HG02938 (cell line): ENCODE results near the gene TBXA2R.

Source experiments
- ATAC-seq: cut with Tn5 transposase; IDR thresholded peaks from one replicate; pipeline ENCODE4 v1.9.1; 2021; ENCODE audit warnings: mild to moderate bottlenecking, moderate library complexity; ENCODE audit not compliant: unreplicated experiment

Gene TBXA2R

DNA sequence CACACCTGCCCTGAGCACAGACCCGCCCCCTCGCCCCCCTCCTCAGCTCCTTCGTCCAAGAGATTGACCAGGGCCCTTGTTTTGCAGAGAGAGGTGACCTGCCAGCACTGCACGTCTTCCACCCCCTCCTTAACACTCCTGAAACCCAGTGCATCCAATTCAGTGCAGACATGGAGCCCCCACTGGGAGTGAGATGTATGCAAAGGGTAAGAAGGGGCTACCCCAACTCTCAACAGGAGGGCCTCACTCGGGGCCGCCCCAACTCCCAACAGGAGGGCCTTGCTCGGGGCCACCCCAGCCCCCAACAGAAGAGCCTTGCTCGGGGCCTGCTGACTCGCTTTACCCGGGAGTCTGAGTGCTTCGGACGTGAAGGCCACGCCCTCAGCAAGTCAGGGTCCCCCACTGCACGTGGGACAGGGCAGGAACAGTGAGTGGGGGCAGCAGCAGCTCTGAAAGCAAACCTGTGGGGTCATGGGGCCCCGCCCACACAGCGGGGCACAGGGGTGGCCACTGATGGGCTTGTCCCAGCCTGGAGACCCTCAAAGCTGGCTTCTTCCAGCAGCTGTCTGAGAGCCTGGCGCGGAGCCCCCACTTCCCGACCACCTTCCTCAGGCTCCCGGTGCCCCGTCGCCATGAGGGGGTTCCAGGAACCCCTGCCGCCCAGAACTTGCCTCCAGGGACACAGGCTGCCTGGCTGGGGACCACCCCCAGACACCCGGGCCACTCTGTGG, 14.3 kb upstream of the TBXA2R start:
- no peak for ATAC-seq

DNA sequence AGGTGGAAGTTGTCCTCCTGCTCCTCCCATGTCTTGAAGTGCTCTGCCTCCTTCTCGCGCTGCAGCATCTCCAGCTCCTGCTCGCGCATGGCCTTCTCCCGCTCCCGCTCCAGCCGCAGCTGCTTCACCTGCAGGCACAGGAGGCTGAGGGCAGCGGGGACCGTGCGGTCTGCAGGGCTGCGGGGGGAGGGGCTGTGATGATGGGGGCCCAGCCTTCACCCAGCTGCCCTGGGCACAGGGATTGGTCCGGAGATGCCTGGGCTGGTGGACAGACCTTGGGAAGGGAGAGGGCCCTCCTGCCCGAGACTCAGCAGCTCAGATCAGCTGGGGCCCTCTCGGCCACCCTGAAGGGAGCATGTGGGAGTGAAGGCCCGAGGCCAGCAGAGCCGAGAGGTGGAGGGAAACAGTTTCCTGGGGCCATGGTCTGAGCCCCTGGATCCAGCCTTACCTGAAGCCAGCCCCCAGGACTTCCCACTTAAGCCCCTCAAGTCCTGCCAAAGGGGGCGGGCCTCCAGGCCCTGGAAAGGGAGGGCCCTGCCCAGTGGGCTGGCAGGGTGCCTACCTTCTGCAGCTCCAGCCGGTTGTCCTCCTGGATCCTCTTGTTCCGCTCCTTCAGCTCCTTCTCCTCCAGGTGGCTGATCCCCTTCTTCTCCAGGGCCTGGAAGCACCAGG, 13.6 kb upstream of the TBXA2R start:
- no peak for ATAC-seq

DNA sequence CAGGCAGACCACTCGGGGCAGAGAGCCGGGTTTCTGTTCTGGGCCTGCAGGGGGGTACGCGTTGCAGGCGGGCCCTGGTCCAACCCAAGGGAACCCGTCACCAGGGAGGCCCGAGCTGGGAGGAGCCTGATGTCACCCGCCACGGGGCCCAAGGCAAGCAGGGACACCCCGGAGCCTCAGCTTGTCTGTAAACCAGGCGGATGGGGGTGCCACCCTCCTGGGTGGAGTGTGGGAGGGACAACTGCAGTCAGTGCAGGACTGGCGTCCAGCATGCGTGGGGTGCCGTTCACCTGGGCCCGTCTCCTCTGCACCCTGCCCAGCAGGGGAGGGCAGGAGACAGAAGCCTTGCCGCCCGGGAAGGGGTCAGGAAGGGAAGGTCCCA, 12.9 kb upstream of the TBXA2R start:
- no peak for ATAC-seq

DNA sequence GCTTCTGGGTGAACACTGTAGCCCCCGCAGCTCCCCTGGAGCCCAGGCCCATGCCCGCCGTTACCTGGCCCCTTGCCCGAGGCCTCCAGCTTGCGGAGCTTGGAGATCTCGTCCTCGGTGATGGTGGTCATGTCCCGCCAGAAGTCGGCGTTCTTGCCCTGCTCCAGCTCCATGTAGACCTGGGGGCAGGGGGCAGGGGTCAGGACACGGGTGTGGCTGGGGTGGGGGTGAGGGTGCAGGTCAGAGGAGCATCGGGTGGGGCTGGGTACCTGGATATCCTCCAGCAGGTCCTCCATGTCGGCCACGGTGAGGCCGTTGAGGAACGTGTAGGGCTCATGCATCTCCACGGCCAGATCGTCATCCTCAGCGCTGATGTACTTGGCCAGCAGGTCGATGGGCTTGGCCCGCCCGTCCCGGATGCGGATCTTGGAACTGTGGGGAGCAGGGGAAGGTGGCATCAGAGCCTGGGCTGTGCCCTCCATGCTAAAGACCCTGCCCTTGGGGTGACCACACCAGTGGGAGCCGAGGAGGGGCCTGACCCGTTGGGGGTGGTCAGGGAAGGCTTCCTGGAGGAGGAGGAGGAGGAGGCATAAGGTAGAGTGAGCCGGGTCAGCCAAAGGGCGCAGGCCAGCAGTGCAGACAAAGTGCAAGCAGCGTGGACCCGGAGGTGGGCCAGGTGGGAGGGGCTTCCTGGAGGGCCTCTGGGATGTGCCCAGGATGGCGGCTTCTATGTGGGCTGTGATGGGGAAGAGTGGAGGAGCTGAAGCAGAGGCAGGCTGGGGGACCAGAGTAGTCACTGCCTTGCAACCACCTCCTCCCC, 12.3 kb upstream of the TBXA2R start:
- ATAC-seq = no peak

DNA sequence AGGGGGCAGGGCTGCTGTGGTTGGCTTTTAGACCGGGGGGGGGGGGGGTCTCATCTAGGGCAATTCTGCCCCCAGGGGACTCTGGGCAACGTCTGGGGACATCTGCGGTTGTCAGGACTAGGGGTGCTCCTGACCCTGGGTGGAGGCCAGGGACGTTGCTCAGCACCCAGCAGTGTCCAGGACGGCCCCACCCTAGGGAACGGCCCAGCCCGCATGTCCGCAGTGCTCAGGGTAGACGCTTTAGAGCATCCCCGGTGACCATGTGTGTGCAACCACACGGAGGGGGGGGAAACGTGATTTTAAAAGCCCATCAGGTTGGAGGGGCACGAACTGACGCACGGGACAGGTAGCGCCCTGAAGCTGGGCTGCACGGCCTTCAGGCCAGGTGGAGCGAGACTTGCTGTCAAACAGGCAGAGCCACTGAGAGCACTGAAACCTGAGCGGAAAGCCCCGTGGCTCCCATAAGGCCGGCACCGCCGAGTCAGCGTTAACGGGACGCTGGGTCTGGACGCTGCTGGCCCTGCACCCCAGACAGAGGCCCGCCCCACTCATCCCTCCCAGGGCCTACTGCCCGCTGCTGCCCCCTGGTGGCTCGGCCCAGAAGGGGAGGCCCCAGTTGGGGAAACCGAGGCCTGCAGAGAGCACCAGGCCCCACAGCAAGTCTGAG, 11.6 kb upstream of the TBXA2R start:
- no peak for ATAC-seq

DNA sequence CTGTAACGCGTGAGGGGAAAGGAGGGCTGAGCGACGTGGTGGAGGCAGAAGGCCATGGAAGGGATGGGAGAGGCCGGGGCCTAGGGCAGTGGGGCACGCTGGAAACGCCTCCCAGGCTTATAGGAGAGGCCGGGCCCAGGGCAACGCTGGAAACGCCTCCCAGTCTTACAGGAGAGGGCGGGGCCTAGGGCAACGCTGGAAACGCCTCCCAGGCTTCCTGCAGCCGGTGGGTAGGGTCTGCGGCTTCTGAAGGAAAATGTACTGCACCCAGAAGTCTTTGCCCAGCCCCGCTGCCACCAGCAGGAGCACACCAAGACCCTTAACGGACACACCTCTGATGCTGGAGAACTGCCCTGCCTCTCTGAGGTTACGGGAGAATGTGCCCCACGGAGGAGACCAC, 10.8 kb upstream of the TBXA2R start:
- no peak for ATAC-seq

DNA sequence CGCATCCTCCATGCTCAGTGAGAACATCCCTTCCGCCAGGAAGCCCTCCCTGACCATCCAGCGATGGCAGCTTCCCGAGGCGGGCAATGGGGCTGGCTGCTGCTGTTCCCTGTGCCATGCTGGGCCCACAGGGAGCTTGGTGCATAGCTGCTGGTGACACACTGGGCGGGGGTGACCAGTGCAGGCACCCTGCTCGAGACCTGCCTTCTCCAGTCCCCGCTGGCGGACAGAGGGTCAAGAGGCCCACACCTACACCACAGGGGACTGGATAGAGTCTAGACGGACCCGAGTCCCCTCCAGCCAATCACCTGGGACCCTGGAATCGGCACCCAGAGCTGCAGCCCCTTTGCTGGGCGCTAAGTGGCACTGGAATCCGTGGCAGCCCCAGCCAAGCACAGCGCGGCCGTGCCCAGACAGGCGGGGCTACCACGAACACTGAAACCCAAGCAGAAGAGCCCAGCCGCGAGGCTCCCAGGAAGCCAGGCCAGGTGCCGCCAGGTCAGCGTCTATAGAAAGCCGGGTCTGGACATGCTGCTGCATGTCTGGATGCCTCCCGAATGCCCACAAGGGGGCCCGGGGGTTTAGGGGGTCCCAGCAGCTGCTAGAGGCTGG, 9.0 kb upstream of the TBXA2R start:
- ATAC-seq = no peak

DNA sequence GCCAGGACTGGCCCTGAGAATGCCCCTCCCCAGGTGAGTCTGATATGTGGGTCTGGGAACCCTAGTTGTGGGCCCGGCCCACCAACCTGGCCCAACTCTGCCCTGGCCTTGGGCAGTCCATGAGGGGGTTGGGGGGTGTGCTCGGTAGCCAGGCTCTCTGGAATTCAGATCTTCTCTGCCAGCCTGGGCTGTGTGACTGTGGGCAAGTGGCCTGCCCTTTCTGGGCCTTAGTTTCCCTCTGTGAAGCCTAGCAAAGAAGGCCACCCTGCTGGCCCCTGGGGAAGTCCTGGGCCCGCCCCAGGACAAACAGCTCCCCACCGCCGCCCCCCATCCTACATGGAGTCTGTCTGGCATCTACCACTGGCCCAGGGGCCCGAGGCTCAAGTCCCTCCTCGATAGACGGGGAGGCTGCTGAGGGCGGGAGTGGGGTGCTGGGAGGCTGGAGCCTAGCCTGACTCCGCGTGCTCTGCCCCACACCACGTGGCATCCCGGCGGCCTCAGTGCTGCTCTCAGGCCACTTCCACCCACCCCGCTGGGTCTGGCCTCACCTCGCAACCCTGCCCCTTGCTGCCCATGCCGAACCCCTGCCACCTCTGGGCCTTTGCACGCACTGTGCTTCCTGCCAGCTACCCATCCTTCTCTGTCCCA, 8.3 kb upstream of the TBXA2R start:
- no peak for ATAC-seq

DNA sequence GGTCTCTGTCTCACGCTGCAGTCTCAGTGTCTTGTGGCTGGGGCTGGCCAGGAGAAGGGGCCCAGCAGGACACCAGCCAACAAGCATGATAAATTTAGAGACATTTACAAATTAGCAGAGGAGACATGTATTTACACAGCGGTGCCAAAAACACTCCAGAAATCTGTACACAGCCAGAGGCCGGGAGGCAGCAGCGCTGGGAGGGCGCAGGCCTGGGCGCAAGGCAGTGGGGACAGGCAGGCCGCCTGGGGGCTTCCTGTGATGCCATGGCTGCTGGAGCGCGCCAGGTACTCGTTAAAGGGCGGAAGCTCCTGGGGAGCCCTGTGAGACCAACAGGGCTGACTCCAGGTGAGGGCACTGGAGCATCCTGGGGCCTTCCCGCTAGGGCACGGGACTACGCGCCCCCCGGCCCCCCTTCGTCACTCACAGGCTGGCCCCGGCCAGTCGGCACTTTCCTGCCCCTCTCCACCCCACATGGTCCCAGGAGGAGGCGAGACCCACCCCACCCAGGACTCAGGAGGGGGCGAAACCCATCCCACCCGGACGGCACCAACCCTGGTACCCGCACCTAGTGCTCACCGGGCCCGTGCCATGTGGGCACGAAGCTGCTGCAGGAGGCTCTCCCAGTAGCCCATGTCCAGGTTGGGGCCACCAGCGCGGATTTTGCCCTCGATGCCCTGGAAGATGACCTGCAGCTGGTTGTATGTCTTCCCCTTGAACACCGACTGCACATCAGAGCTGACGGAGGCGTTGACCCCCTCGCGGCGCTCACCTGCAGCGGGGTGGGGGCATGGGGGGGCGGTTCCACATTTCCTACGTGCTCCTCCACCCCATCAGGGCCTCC, 7.4 kb upstream of the TBXA2R start:
- ATAC-seq = no peak

DNA sequence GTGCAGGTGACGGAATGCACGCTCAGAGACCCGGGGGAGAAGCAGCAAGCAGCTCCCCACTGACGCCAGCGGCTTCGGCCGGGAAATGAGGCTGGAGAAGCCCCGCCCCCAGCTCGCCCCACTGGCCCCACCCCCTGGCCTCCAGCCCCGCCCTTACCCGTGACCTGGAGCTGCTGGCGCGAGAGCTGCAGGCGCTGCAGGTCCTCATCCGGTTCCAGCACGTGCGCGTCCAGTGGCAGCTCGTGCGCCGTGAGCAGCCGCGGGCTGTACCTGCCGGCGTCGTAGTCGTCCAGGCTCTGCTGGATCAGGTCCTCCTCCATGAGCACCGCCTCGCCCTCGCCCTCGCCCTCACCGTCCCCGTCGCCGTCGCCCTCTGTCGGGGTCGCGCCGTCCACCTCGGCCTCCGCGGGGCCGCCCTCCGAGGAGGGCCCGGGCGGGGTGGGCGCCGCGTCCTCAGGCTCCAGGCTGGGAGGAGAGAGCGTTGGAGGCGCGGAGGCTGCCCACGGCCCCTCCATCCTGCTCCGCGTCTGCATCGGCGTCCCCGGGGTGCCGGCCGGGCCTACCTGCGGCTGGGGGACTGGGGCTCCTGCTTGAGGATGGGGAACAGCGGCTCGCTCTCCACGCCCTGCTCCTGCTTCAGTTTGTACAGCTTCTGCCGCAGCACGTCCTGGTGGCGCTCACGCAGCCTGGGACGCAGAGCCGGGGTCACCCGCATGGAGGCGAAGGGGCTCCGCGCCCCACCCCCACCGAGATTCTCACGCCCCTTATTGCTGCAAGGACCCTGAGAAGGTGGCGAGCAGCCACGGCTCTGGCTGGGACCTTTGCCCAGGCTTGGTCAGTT, 6.4 kb upstream of the TBXA2R start:
- no peak for ATAC-seq

DNA sequence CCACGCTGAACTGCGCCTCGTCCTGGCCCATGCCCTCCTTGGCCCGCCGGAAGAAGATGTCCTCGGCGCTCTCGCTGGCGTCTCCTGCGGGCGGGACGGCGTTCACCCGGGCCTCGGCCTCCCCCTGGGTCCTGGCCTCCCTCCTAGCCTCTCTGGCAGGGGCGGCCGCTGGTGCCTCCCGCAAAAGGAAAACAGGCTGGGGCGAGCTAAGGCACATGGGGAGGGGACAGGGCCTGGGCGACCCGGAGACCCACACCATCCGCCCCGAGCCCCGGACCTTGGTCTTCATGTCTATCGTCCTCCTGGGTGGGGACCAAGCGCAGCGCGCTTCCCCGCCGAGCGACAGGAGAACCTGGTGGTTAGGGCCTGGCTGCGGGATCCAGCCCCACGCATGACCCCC, 5.7 kb upstream of the TBXA2R start:
- no peak for ATAC-seq

DNA sequence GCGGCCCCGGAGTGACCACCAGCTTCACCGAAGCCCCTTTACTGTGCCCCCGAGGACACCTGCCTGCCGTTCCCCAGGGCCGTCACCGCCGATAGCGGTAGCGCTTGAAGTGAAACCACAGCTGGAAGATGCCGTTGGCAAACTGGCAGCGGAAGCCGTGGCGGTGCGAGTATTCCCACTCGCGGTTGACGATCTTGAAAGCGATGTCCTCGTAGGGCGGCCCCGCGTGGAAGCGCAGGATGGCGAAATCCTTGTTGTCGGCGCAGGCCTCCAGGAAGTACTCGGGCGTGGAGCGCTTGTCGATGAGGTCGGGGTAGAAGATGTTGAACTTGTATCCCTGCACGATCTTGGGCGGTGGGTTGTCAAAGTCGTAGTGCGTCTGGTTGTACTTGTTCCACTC, 5.2 kb upstream of the TBXA2R start:
- no peak for ATAC-seq

DNA sequence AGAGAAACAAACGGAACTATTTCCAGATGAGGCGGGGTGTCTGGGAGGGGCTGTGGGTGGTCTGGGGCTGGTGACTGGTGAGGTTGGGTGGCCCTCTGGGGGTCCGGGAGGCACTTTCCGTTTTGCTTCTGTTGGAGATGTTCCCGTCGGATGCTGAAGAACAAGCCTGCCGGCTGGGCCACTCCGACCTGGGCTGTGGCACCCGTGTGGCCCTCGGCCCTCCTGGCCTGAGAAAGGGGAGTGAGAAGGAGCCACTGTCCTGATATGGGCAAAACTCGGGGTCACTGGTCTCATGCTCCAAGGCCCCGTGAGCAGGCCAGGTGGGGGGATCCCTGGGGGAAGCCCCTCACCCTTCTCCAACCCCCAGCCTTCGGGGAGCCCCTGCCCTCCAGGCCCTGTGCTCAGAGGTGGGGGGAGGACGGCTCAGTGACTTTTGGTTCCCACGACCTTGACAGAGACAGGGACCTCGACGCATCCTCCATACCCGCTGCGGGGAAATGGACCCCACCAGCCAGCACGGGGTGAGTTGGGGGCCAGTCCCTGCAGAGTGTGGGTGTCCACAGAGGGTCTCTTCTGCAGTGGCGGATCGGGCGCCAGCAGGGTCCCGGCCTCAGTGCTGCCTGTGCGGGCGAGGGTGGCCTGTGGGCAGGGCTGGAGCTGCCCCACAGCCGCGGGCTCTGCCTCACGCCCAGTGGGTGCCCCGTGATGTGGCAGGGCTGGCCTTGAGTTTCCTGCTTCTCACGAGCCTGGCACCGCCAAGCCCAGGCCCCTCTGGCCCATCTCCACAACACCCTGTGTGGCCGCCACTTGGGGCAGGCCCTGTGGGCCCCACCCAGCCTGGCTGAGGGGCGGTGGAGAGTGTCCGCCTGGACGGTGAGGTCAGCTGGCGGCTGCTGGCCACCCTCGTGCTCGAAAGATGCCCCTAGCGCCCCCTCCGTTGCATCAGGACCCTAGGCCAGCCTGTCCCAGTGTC, 4.4 kb upstream of the TBXA2R start:
- ATAC-seq = no peak

DNA sequence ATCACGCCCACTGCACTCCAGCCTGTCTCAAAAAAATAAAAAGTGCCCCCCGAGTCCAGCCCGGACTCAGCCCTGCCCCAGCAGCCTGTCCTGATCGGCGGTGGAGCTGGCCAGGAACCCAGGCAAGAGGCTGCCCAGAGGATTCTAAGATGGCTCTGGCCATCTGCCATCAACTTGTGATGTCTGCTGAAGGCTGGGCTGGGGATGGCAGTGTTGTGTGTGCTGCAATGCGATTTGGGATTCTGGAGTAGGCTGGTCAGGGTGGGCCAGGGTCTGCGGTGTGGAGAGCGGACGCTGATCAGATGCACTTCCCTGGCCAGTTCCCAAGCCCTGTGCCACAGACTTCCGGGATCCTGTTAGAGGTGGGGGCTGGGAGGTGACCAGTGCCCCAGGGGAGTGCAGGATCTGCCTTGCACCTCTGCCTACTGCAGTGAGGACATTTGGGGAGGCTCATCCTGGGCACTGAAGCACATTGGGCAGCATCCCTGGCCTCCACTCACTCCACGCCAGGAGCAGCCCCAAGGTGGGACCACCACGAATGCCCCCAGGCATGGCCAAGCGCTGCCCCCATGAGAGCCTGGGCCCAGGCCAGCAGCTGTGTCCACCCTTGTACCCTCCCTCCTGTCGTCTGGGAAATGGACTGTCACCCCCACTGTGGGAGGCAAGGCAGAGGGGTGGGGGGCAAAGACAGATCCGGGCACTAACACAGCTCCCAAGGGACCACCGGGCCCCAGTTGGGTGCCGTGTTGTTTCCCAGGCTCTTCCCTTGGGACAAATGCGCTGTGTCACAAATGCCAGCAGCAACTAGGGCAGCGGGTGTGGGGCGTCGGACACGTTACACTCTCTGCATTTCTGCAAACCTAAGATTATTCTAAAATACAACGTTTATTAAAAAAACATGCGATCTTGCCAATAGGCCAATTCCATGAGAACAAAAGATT, 3.4 kb upstream of the TBXA2R start:
- ATAC-seq = no peak

DNA sequence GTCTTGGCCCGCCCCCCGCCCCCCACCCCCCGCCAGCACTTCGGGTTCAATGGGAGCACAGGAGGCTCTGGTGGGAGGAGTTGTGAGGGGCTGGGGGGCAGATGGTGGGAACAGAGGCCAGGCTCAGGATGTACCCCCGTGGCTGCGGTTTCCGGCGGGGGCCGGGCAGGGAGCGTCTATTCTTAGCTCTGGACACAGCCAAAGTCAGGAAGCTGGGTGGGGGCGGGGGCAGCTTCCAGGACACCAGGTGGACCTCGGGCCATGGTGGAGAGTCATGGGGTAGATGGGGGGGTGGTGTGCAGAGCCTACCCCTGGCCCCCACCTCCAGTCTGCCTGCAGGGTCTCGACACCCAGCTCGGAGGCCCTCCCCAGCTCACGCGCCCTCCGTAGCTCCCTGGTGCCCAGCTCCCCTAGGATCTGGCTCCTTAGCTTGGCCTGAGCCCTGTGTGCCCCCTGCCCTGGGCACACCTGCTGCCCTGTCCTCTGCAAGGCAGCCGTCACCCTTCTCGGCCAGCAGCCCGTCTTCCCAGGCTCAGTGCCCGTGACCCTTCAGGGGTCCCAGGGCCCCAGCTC, 2.2 kb upstream of the TBXA2R start:
- ATAC-seq = no peak

DNA sequence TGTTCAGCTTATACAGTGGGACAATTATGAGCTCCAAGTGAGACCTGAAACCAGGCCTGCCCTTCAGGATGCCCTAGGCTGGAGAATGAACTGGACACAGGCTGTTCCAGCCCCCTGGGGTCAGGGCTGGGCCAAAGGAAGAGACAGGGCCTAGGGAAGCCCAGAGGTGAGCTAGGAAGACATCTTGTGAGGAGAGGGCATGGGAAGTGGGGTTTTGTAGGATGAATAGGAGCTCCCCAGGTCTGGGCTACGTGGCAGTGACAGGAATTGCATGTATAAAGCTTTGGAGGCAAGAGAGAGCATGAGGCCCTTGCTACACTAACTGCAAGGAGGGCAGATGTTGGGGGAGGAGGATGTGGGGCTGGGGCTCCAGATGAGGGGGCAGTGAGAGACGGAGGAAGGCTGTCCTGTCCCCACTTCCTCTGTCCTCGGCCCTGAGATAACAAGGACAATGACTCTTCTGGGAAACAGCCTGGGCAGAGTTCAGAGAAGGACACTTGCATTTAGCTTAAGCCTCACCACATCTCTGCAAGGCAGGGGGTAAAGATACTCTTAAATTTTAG, 1.5 kb upstream of the TBXA2R start:
- no peak for ATAC-seq
